SK-N-SH (cell line): ENCODE data around the gene SINHCAF.

Experiments used
- EZH2phosphoT487 ChIP-seq: fragments of 200-600 bp; sonication (generic); IDR thresholded peaks from 2 replicates; pipeline ENCODE4 v1.6.1; 2017; ENCODE audit warnings: low read depth, mixed run types, mild to moderate bottlenecking, antibody characterized with exemption, moderate library complexity, borderline replicate concordance
- FOXM1 ChIP-seq: IDR thresholded peaks from 2 replicates; pipeline ENCODE4 v1.4.0; 2012; ENCODE audit warnings: low read depth, mild to moderate bottlenecking
- RAD21 ChIP-seq: IDR thresholded peaks from 2 replicates; pipeline ENCODE4 v1.6.1; 2012; ENCODE audit warnings: mild to moderate bottlenecking, low read length
- TAF1 ChIP-seq: IDR thresholded peaks from 2 replicates; pipeline ENCODE4 v1.6.1; 2012; ENCODE audit warnings: low read depth, mild to moderate bottlenecking, low read length, moderate library complexity, borderline replicate concordance
- TF ChIP-seq, protein P1 (sequence below): fragments of 200-600 bp; sonication (generic); IDR thresholded peaks from 2 replicates; pipeline ENCODE4 v1.6.1; 2017; ENCODE audit warnings: antibody characterized with exemption, mild to moderate bottlenecking, moderate library complexity
- TF ChIP-seq, protein P2 (sequence below): IDR thresholded peaks from 2 replicates; pipeline ENCODE4 v1.4.0; 2012; ENCODE audit warnings: low read depth, borderline replicate concordance
- TF ChIP-seq, protein P3 (sequence below): IDR thresholded peaks from 2 replicates; pipeline ENCODE4 v1.6.1; 2012; ENCODE audit warnings: mild to moderate bottlenecking, low read depth, low read length, moderate library complexity

DNA sequence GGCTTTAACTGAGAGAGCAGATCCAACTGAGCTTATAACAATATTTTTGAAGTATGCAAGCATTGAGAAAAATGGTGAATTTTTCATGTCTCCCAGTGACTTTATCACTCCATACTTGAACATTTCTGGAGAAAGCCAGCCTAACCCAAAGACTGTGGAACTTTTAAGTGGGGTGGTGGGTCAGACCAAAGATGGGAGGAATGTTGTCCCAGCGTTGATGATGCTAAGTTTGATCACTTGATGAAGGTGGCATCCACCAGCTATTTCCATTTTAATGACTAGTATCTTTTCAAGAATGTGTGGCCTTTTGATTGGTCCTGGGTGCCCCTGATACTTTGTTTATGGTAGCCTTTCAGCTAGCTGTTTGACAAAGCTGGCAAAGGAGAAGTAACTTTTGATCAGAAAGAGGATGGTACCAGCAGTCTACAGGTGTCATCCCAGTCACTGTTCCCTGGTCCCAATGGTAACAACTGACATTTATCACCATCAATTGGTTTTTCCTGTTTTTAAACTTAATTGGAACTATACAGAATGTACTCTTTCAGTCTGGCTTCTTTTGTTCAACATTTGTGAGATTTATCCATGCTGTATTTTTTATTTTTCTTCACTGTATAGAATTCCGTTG is 14.2 kb downstream of the SINHCAF start:
- no peak for TF ChIP-seq TAF1
- TF ChIP-seq, protein P1, sequence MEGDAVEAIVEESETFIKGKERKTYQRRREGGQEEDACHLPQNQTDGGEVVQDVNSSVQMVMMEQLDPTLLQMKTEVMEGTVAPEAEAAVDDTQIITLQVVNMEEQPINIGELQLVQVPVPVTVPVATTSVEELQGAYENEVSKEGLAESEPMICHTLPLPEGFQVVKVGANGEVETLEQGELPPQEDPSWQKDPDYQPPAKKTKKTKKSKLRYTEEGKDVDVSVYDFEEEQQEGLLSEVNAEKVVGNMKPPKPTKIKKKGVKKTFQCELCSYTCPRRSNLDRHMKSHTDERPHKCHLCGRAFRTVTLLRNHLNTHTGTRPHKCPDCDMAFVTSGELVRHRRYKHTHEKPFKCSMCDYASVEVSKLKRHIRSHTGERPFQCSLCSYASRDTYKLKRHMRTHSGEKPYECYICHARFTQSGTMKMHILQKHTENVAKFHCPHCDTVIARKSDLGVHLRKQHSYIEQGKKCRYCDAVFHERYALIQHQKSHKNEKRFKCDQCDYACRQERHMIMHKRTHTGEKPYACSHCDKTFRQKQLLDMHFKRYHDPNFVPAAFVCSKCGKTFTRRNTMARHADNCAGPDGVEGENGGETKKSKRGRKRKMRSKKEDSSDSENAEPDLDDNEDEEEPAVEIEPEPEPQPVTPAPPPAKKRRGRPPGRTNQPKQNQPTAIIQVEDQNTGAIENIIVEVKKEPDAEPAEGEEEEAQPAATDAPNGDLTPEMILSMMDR, result no peak
- no peak for TF ChIP-seq FOXM1
- no peak for TF ChIP-seq RAD21
- no peak for TF ChIP-seq EZH2phosphoT487
- TF ChIP-seq, protein P2, sequence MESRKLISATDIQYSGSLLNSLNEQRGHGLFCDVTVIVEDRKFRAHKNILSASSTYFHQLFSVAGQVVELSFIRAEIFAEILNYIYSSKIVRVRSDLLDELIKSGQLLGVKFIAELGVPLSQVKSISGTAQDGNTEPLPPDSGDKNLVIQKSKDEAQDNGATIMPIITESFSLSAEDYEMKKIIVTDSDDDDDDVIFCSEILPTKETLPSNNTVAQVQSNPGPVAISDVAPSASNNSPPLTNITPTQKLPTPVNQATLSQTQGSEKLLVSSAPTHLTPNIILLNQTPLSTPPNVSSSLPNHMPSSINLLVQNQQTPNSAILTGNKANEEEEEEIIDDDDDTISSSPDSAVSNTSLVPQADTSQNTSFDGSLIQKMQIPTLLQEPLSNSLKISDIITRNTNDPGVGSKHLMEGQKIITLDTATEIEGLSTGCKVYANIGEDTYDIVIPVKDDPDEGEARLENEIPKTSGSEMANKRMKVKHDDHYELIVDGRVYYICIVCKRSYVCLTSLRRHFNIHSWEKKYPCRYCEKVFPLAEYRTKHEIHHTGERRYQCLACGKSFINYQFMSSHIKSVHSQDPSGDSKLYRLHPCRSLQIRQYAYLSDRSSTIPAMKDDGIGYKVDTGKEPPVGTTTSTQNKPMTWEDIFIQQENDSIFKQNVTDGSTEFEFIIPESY, result no peak
- TF ChIP-seq, protein P3, sequence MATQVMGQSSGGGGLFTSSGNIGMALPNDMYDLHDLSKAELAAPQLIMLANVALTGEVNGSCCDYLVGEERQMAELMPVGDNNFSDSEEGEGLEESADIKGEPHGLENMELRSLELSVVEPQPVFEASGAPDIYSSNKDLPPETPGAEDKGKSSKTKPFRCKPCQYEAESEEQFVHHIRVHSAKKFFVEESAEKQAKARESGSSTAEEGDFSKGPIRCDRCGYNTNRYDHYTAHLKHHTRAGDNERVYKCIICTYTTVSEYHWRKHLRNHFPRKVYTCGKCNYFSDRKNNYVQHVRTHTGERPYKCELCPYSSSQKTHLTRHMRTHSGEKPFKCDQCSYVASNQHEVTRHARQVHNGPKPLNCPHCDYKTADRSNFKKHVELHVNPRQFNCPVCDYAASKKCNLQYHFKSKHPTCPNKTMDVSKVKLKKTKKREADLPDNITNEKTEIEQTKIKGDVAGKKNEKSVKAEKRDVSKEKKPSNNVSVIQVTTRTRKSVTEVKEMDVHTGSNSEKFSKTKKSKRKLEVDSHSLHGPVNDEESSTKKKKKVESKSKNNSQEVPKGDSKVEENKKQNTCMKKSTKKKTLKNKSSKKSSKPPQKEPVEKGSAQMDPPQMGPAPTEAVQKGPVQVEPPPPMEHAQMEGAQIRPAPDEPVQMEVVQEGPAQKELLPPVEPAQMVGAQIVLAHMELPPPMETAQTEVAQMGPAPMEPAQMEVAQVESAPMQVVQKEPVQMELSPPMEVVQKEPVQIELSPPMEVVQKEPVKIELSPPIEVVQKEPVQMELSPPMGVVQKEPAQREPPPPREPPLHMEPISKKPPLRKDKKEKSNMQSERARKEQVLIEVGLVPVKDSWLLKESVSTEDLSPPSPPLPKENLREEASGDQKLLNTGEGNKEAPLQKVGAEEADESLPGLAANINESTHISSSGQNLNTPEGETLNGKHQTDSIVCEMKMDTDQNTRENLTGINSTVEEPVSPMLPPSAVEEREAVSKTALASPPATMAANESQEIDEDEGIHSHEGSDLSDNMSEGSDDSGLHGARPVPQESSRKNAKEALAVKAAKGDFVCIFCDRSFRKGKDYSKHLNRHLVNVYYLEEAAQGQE, result no peak
